Measurements from ENCODE around the gene RAB28. TPM values are rescaled to one million over a fixed set of nuclear protein-coding genes. Genes with fewer than 3 reads are reported as not detected.

The RAB28 gene
- total and polyA plus RNA-seq, 9 of the 15 experiments (the other 6 are each of a cell fraction or from before 2014, with no cell fraction given) = 6.7 to 40.4 (median 23.0) TPM

DNA sequence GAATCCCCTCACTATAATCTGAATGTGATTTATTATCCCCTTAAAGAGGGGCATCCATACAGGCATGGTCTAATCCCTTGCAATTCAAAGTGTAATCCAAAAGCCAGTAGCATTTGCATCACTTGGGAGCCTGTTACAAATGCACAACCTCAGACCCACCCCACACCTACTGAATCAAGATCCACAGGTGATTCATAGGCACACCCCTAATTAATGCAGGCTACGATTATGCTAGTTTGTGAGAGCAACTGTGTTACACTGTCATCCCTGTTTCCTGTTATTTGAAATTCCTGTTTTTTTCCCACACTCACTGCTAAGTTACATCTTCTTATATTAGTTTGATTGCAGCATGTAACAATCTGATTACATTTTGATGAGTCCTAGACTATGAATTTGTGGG, 120.0 kb downstream of the RAB28 start (continued):
- no peak for TF ChIP-seq SMC3 (conservative IDR thresholded peaks at IDR 0.05; ENCODE audit: insufficient read depth, low read depth, low read length)

DNA sequence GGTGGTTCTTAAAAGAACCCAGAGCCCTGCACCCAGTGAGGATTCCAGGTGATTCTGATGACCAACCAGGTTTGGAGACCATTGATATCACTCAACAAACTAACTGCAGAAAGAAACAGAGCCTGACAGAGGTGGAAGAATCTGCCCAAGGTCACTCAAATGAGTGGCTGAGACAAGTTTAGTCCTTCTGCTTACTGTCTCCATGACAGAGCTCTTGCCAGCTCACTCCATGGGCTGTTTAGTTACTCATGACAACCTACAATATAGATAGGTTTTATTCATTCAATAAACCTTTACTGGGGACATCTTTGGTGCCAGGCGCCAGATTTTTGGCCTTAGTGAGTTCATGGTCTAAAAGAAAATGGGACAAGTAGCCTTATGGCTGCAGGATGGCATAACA, 124.3 kb downstream of the RAB28 start:
- H3K4me2 ChIP-seq (ENCODE audit: insufficient read depth, low read length) = no peak overlapping the region
- intact Hi-C loops (cut with micrococcal nuclease) = no loop called here
- in situ Hi-C loops (cut with MboI) = no loop called here
- H3K27me3 ChIP-seq (ENCODE audit: control insufficient read depth in 2 of 2, insufficient read depth in 2 of 2, low read length in 2 of 2) = no peaks in the 10 kb centered on the region
- DNase-seq (ENCODE audit: extremely low read depth in 1 of 4, low spot score in 3 of 4) (no peak), ATAC-seq (no peak), FAIRE-seq (no peak)
- H3K79me2 ChIP-seq (ENCODE audit: control insufficient read depth, insufficient read depth, low read length) = no peaks in the 10 kb centered on the region
- POLR2A ChIA-PET = no interaction called here
- no peak overlapping the region for H3K4me3 ChIP-seq
- no peaks in the 10 kb centered on the region for H3K9me3 ChIP-seq (replicated peaks; ENCODE audit: control insufficient read depth, insufficient read depth, low read depth, low read length)
- H3K9ac ChIP-seq (ENCODE audit: insufficient read depth in 1 of 2, low read depth in 2 of 2, low read length in 2 of 2) = no peak overlapping the region
- WGBS (ENCODE audit: insufficient coverage, low coverage, missing lambda C conversion rate) = 100% methylated on average over 1 of the region's 1 CpG
- H3K4me1 ChIP-seq (replicated peaks in 1 of 2; ENCODE audit: control insufficient read depth in 2 of 2, insufficient read depth in 2 of 2, low read length in 2 of 2) = no peaks in the 10 kb centered on the region; a peak in 1 of 5 replicates
- H3K9me1 ChIP-seq (ENCODE audit: control insufficient read depth, insufficient read depth, low read length) = no peaks in the 10 kb centered on the region
- CTCF ChIA-PET (ENCODE audit: low intra/inter-chr PET ratio) = no interaction called here
- H3K36me3 ChIP-seq (ENCODE audit: control insufficient read depth, insufficient read depth, low read length) = peaks cover 3% of the 10 kb centered on the region; the same call in 1 of the 3 replicates
- BruUV-seq (replicated peaks) = no TSS peak
- H2AFZ ChIP-seq (ENCODE audit: low read depth, low read length) = no peak overlapping the region
- no peak overlapping the region for H3K27ac ChIP-seq (ENCODE audit: extremely low read depth, low read depth, low read length)
- H4K20me1 ChIP-seq (replicated peaks; ENCODE audit: control insufficient read depth, insufficient read depth, low read length) = no peaks in the 10 kb centered on the region
- TF ChIP-seq BDP1 (IDR thresholded peaks at IDR 0.05; ENCODE audit: insufficient read depth, insufficient read length) (no peak), MAFG (tag; conservative IDR thresholded peaks at IDR 0.05) (no peak), HSF4 (CRISPR knock-in tag; IDR thresholded peaks at IDR 0.05; ENCODE audit: borderline replicate concordance) (no peak), NR2C1 (IDR thresholded peaks at IDR 0.05) (no peak), NR2C1 (tag; IDR thresholded peaks at IDR 0.05) (no peak), STAT5A (IDR thresholded peaks at IDR 0.05; ENCODE audit: borderline replicate concordance, low read length) (no peak), PRPF4 (IDR thresholded peaks at IDR 0.05; ENCODE audit: insufficient read depth, low read depth, low read length, poor library complexity, severe bottlenecking) (no peak), ZNF561 (CRISPR knock-in tag; conservative IDR thresholded peaks at IDR 0.05) (no peak), KLF1 (tag; IDR thresholded peaks at IDR 0.05) (no peak), XRCC5 (IDR thresholded peaks at IDR 0.05; ENCODE audit: low read depth, low read length) (no peak), MYBL2 (IDR thresholded peaks at IDR 0.05; ENCODE audit: low read depth) (no peak), MYBL2 (CRISPR knock-in tag; IDR thresholded peaks at IDR 0.05; ENCODE audit: borderline replicate concordance) (no peak)
- TF ChIP-seq, protein P1, sequence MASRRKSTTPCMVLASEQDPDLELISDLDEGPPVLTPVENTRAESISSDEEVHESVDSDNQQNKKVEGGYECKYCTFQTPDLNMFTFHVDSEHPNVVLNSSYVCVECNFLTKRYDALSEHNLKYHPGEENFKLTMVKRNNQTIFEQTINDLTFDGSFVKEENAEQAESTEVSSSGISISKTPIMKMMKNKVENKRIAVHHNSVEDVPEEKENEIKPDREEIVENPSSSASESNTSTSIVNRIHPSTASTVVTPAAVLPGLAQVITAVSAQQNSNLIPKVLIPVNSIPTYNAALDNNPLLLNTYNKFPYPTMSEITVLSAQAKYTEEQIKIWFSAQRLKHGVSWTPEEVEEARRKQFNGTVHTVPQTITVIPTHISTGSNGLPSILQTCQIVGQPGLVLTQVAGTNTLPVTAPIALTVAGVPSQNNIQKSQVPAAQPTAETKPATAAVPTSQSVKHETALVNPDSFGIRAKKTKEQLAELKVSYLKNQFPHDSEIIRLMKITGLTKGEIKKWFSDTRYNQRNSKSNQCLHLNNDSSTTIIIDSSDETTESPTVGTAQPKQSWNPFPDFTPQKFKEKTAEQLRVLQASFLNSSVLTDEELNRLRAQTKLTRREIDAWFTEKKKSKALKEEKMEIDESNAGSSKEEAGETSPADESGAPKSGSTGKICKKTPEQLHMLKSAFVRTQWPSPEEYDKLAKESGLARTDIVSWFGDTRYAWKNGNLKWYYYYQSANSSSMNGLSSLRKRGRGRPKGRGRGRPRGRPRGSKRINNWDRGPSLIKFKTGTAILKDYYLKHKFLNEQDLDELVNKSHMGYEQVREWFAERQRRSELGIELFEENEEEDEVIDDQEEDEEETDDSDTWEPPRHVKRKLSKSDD (conservative IDR thresholded peaks at IDR 0.05; ENCODE audit: low read length) = no peak
- TF ChIP-seq, protein P2, sequence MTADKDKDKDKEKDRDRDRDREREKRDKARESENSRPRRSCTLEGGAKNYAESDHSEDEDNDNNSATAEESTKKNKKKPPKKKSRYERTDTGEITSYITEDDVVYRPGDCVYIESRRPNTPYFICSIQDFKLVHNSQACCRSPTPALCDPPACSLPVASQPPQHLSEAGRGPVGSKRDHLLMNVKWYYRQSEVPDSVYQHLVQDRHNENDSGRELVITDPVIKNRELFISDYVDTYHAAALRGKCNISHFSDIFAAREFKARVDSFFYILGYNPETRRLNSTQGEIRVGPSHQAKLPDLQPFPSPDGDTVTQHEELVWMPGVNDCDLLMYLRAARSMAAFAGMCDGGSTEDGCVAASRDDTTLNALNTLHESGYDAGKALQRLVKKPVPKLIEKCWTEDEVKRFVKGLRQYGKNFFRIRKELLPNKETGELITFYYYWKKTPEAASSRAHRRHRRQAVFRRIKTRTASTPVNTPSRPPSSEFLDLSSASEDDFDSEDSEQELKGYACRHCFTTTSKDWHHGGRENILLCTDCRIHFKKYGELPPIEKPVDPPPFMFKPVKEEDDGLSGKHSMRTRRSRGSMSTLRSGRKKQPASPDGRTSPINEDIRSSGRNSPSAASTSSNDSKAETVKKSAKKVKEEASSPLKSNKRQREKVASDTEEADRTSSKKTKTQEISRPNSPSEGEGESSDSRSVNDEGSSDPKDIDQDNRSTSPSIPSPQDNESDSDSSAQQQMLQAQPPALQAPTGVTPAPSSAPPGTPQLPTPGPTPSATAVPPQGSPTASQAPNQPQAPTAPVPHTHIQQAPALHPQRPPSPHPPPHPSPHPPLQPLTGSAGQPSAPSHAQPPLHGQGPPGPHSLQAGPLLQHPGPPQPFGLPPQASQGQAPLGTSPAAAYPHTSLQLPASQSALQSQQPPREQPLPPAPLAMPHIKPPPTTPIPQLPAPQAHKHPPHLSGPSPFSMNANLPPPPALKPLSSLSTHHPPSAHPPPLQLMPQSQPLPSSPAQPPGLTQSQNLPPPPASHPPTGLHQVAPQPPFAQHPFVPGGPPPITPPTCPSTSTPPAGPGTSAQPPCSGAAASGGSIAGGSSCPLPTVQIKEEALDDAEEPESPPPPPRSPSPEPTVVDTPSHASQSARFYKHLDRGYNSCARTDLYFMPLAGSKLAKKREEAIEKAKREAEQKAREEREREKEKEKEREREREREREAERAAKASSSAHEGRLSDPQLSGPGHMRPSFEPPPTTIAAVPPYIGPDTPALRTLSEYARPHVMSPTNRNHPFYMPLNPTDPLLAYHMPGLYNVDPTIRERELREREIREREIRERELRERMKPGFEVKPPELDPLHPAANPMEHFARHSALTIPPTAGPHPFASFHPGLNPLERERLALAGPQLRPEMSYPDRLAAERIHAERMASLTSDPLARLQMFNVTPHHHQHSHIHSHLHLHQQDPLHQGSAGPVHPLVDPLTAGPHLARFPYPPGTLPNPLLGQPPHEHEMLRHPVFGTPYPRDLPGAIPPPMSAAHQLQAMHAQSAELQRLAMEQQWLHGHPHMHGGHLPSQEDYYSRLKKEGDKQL (CRISPR knock-in tag; IDR thresholded peaks at IDR 0.05; ENCODE audit: borderline replicate concordance) = no peak
